GM19099 (cell line): ENCODE data around the gene GPR156.

Experiments used
- POLR2A ChIP-seq: IDR thresholded peaks from 3 replicates; pipeline ENCODE4 v1.6.1; 2011; ENCODE audit warnings: low read depth; ENCODE audit not compliant: insufficient read length; ENCODE audit errors: extremely low read depth

Gene GPR156

GRCh38 chr3:120214176-120214575 lies 70.8 kb downstream of the GPR156 start:
- no peak for TF ChIP-seq POLR2A

GRCh38 chr3:120212505-120212904 lies 72.5 kb downstream of the GPR156 start:
- no peak for TF ChIP-seq POLR2A

GRCh38 chr3:120209425-120209824 lies 75.6 kb downstream of the GPR156 start:
- no peak for TF ChIP-seq POLR2A

GRCh38 chr3:120204338-120204737 lies 80.7 kb downstream of the GPR156 start:
- TF ChIP-seq POLR2A = no peak

GRCh38 chr3:120203621-120204020 lies 81.4 kb downstream of the GPR156 start:
- no peak for TF ChIP-seq POLR2A

- no peak for TF ChIP-seq POLR2A
These were observed 82.0 kb downstream of the GPR156 start for GRCh38 chr3:120203016-120203415.

GRCh38 chr3:120202363-120202762 lies 82.7 kb downstream of the GPR156 start:
- no peak for TF ChIP-seq POLR2A

GRCh38 chr3:120200493-120201235 lies 84.4 kb downstream of the GPR156 start:
- TF ChIP-seq POLR2A = no peak

GRCh38 chr3:120198305-120198878 lies 86.6 kb downstream of the GPR156 start:
- TF ChIP-seq POLR2A = no peak

- no peak for TF ChIP-seq POLR2A
These were observed 88.2 kb downstream of the GPR156 start for GRCh38 chr3:120196812-120197211.

- no peak for TF ChIP-seq POLR2A
These were observed 88.7 kb downstream of the GPR156 start for GRCh38 chr3:120196333-120196732.

GRCh38 chr3:120193554-120193953 lies 91.5 kb downstream of the GPR156 start:
- no peak for TF ChIP-seq POLR2A

GRCh38 chr3:120192579-120192978 lies 92.4 kb downstream of the GPR156 start:
- no peak for TF ChIP-seq POLR2A

- TF ChIP-seq POLR2A = no peak
These were observed 92.9 kb downstream of the GPR156 start for GRCh38 chr3:120192159-120192558.

GRCh38 chr3:120182613-120183511 lies 102.2 kb downstream of the GPR156 start:
- no peak for TF ChIP-seq POLR2A
